Measurements from ENCODE around the gene IGSF23. TPM values are rescaled to one million over a fixed set of nuclear protein-coding genes. Genes with fewer than 3 reads are reported as not detected.
A peak's percentile ranks its signal among the peaks of the same experiment; 100 is the strongest.

The IGSF23 gene
- total and polyA plus RNA-seq, 2 experiments from 2014 or later = 0.63 TPM; not detected in 1

- Histone ChIP-seq H3K27me3 (replicated peaks; ENCODE audit: insufficient read depth) (no peaks in the 10 kb centered on the region), H3K9me2 (ENCODE audit: insufficient read depth) (no peaks in the 10 kb centered on the region), H4K20me1 (ENCODE audit: insufficient read depth) (no peaks in the 10 kb centered on the region), H3K4me2 (ENCODE audit: unreplicated experiment) (no peak overlapping the region), H3K4me1 (ENCODE audit: insufficient read depth) (peaks cover 19% of the 10 kb centered on the region), H3F3A (ENCODE audit: insufficient read depth) (peaks cover 6% of the 10 kb centered on the region; the same call in 1 of the 2 replicates), H2AFZ (no peak overlapping the region), H3K9ac (no peak overlapping the region), H3K36me3 (ENCODE audit: low read depth) (no peaks in the 10 kb centered on the region; the same call in 1 of the 2 replicates), H3K79me2 (ENCODE audit: insufficient read depth) (peaks cover 31% of the 10 kb centered on the region), H3K9me3 (ENCODE audit: low read depth) (no peaks in the 10 kb centered on the region), H3K27ac (no peak overlapping the region), H3K4me3 (no peak overlapping the region)
- no peak for TF ChIP-seq EZH2phosphoT487 (IDR thresholded peaks at IDR 0.05; ENCODE audit: insufficient read depth, low read depth)
- TF ChIP-seq EZH2 (IDR thresholded peaks at IDR 0.05; ENCODE audit: insufficient read depth, poor library complexity, severe bottlenecking) = no peak
- no peak for DNase-seq
- 9 to 20% methylated on average over 1 of the region's 1 CpG for WGBS, 2 experiments (ENCODE audit: low coverage in 1 of 2, low lambda C conversion rate in 2 of 2, missing lambda C conversion rate in 2 of 2)
- in situ Hi-C loops (cut with MboI) = no loop called here
Measured at GRCh38 chr19:44642377-44642776, 29.0 kb downstream of the IGSF23 start.

- peaks cover 29% of the 10 kb centered on the region for H3K4me1 ChIP-seq (ENCODE audit: insufficient read depth)
- no peaks in the 10 kb centered on the region for H4K20me1 ChIP-seq (ENCODE audit: insufficient read depth)
- peak within 1 kb of the TSS; percentile 89 for H3K4me2 ChIP-seq (ENCODE audit: unreplicated experiment)
- H3K9ac ChIP-seq = peak within 1 kb of the TSS; percentile 88
- WGBS, 2 experiments (ENCODE audit: low coverage in 1 of 2, low lambda C conversion rate in 2 of 2, missing lambda C conversion rate in 2 of 2) = 1 to 2% methylated on average over 61 to 62 of the region's 70 CpGs
- H2AFZ ChIP-seq = peak within 1 kb of the TSS; percentile 89
- H3K36me3 ChIP-seq (ENCODE audit: low read depth) = no peaks in the 10 kb centered on the region; the same call in 1 of the 2 replicates
- H3K27ac ChIP-seq = peak within 1 kb of the TSS; percentile 63
- TF ChIP-seq EZH2 (IDR thresholded peaks at IDR 0.05; ENCODE audit: insufficient read depth, poor library complexity, severe bottlenecking) (no peak), EZH2phosphoT487 (IDR thresholded peaks at IDR 0.05; ENCODE audit: insufficient read depth, low read depth) (no peak)
- H3K4me3 ChIP-seq = peak within 1 kb of the TSS; percentile 93
- in situ Hi-C loops (cut with MboI) = no loop called here
- no peaks in the 10 kb centered on the region for H3K9me3 ChIP-seq (ENCODE audit: low read depth)
- H3K27me3 ChIP-seq (replicated peaks; ENCODE audit: insufficient read depth) = no peaks in the 10 kb centered on the region
- peak; percentile 88 for DNase-seq
- no peaks in the 10 kb centered on the region for H3K9me2 ChIP-seq (ENCODE audit: insufficient read depth)
- peaks cover 14% of the 10 kb centered on the region for H3F3A ChIP-seq (ENCODE audit: insufficient read depth)
- peaks cover 43% of the 10 kb centered on the region for H3K79me2 ChIP-seq (ENCODE audit: insufficient read depth)
Measured at GRCh38 chr19:44643605-44644401, 30.4 kb downstream of the IGSF23 start, which contains the start of gene PVR. Gene PVR, plus strand, starts transcription at chr19:44643910. Its CDS starts 187 bp downstream, at chr19:44644097.

GRCh38 chr19:44644402-44645016, 31.1 kb downstream of the IGSF23 start:
- Histone ChIP-seq H3K36me3 (ENCODE audit: low read depth) (no peaks in the 10 kb centered on the region; the same call in 1 of the 2 replicates), H3K27ac (peak overlapping the region; percentile 63), H3K79me2 (ENCODE audit: insufficient read depth) (peaks cover 50% of the 10 kb centered on the region), H3K9me2 (ENCODE audit: insufficient read depth) (no peaks in the 10 kb centered on the region), H3K4me2 (ENCODE audit: unreplicated experiment) (peak overlapping the region; percentile 89), H2AFZ (peak overlapping the region; percentile 89), H3K4me1 (ENCODE audit: insufficient read depth) (peaks cover 30% of the 10 kb centered on the region), H3K9ac (peak overlapping the region; percentile 88), H3K27me3 (replicated peaks; ENCODE audit: insufficient read depth) (no peaks in the 10 kb centered on the region), H3K4me3 (peak overlapping the region; percentile 93), H3K9me3 (ENCODE audit: low read depth) (no peaks in the 10 kb centered on the region), H3F3A (ENCODE audit: insufficient read depth) (peaks cover 15% of the 10 kb centered on the region), H4K20me1 (ENCODE audit: insufficient read depth) (no peaks in the 10 kb centered on the region)
- DNase-seq = peak; percentile 67
- WGBS, 2 experiments (ENCODE audit: low coverage in 1 of 2, low lambda C conversion rate in 2 of 2, missing lambda C conversion rate in 2 of 2) = 2 to 3% methylated on average over 13 of the region's 13 CpGs
- TF ChIP-seq EZH2phosphoT487 (IDR thresholded peaks at IDR 0.05; ENCODE audit: insufficient read depth, low read depth) (no peak), EZH2 (IDR thresholded peaks at IDR 0.05; ENCODE audit: insufficient read depth, poor library complexity, severe bottlenecking) (no peak)
- in situ Hi-C loops (cut with MboI) = no loop called here

- Histone ChIP-seq H3K79me2 (ENCODE audit: insufficient read depth) (peaks cover 59% of the 10 kb centered on the region), H3K9ac (no peak overlapping the region), H3K9me3 (ENCODE audit: low read depth) (no peaks in the 10 kb centered on the region), H3K27me3 (replicated peaks; ENCODE audit: insufficient read depth) (no peaks in the 10 kb centered on the region), H3K4me3 (peak overlapping the region; percentile 49), H3K4me2 (ENCODE audit: unreplicated experiment) (peak overlapping the region; percentile 45), H3K9me2 (ENCODE audit: insufficient read depth) (no peaks in the 10 kb centered on the region), H4K20me1 (ENCODE audit: insufficient read depth) (no peaks in the 10 kb centered on the region), H3K36me3 (ENCODE audit: low read depth) (peaks cover 7% of the 10 kb centered on the region; the same call in 1 of the 2 replicates), H3K27ac (no peak overlapping the region), H3K4me1 (ENCODE audit: insufficient read depth) (peaks cover 28% of the 10 kb centered on the region), H2AFZ (no peak overlapping the region), H3F3A (ENCODE audit: insufficient read depth) (peaks cover 15% of the 10 kb centered on the region)
- WGBS, 2 experiments (ENCODE audit: low coverage in 1 of 2, low lambda C conversion rate in 2 of 2, missing lambda C conversion rate in 2 of 2) = 96% methylated on average over 8 of the region's 8 CpGs
- in situ Hi-C loops (cut with MboI) = no loop called here
- peak; percentile 22 for DNase-seq
- no peak for TF ChIP-seq EZH2phosphoT487 (IDR thresholded peaks at IDR 0.05; ENCODE audit: insufficient read depth, low read depth)
- no peak for TF ChIP-seq EZH2 (IDR thresholded peaks at IDR 0.05; ENCODE audit: insufficient read depth, poor library complexity, severe bottlenecking)
Measured at GRCh38 chr19:44645407-44646048, 32.2 kb downstream of the IGSF23 start.

Data from GM23248 (cell line).